ENCODE results near the gene BNC2.

- TF ChIP-seq CTCF (IDR thresholded peaks at IDR 0.05) (no peak), POLR2A (IDR thresholded peaks at IDR 0.05) (no peak)
These were observed 456.0 kb downstream of the BNC2 start for GRCh38 chr9:16414451-16414850.
